ENCODE measurements around the gene MSLN. TPM values are rescaled to one million over a fixed set of nuclear protein-coding genes. Genes with fewer than 3 reads are reported as not detected.
"Not testable (repeated sequence)": the region's sequence is repeated elsewhere in the genome, so short reads cannot be mapped to it uniquely, and the experiment has no call there.

Gene MSLN
- total RNA-seq, 2 experiments from 2014 or later = not detected

- CTCF ChIA-PET = interaction anchor here (1.1 to 5.2 kb wide), 5 partner anchors 12 to 29 kb away, joined by 3 to 17 read pairs (median 6); partner anchors contain the start of genes ANTKMT and METRN
- POLR2A ChIA-PET = interaction anchor here (0.7 kb wide), 1 partner anchor 11 kb away, joined by 3 read pairs; no protein-coding TSS in a partner anchor
Measured at GRCh38 chr16:741986-742629, 18.4 kb upstream of the MSLN start.

GRCh38 chr16:742894-743293, 17.6 kb upstream of the MSLN start:
- CTCF ChIA-PET = interaction anchor here (0.8 to 5.2 kb wide), 4 partner anchors 23 to 47 kb away, joined by 3 to 17 read pairs (median 6); no protein-coding TSS in a partner anchor
- POLR2A ChIA-PET = not testable (repeated sequence)

- ChIA-PET POLR2A (interaction anchor here (0.6 kb wide), 1 partner anchor 974 kb away, joined by 3 read pairs; no protein-coding TSS in a partner anchor), CTCF (interaction anchor here (0.7 to 5.2 kb wide), 8 partner anchors 8 to 1041 kb away, joined by 3 to 17 read pairs (median 3); no protein-coding TSS in a partner anchor)
Measured at GRCh38 chr16:743794-744500, 16.6 kb upstream of the MSLN start.

GRCh38 chr16:745739-746138, 14.8 kb upstream of the MSLN start:
- ChIA-PET POLR2A (no interaction called here), CTCF (interaction anchor here (0.6 kb wide), 2 partner anchors 9 to 312 kb away, joined by 3 read pairs; no protein-coding TSS in a partner anchor)

- CTCF ChIA-PET = no interaction called here
Measured at GRCh38 chr16:746637-747036, 13.9 kb upstream of the MSLN start.

GRCh38 chr16:747978-748746, 12.4 kb upstream of the MSLN start:
- CTCF ChIA-PET = no interaction called here
- POLR2A ChIA-PET = no interaction called here

More at GRCh38 chr16:746637-747036, 13.9 kb upstream of the MSLN start:
- POLR2A ChIA-PET = no interaction called here

GRCh38 chr16:749010-749409, 11.5 kb upstream of the MSLN start:
- CTCF ChIA-PET = no interaction called here
- POLR2A ChIA-PET = no interaction called here

GRCh38 chr16:750485-750884, 10.0 kb upstream of the MSLN start:
- CTCF ChIA-PET = interaction anchor here (0.6 to 1.4 kb wide), 2 partner anchors 39 to 87 kb away, joined by 3 to 6 read pairs; no protein-coding TSS in a partner anchor
- POLR2A ChIA-PET = no interaction called here

- POLR2A ChIA-PET = no interaction called here
- CTCF ChIA-PET = interaction anchor here (1.4 kb wide), 1 partner anchor 39 kb away, joined by 6 read pairs; no protein-coding TSS in a partner anchor
Measured at GRCh38 chr16:751152-752006, 9.2 kb upstream of the MSLN start.

GRCh38 chr16:752007-752312, 8.6 kb upstream of the MSLN start:
- ChIA-PET CTCF (no interaction called here), POLR2A (no interaction called here)

GRCh38 chr16:754121-754607, 6.4 kb upstream of the MSLN start:
- CTCF ChIA-PET = interaction anchor here (0.7 kb wide), 2 partner anchors 138 to 709 kb away, joined by 3 to 6 read pairs; no protein-coding TSS in a partner anchor
- POLR2A ChIA-PET = not testable (repeated sequence)

GRCh38 chr16:754656-755055, 5.9 kb upstream of the MSLN start:
- POLR2A ChIA-PET = no interaction called here
- CTCF ChIA-PET = no interaction called here

- POLR2A ChIA-PET = no interaction called here
- CTCF ChIA-PET = interaction anchor here (0.6 to 1.0 kb wide), 2 partner anchors 35 to 441 kb away, joined by 3 read pairs; no protein-coding TSS in a partner anchor
Measured at GRCh38 chr16:756428-756827, 4.1 kb upstream of the MSLN start.

GRCh38 chr16:759110-759910, 1.2 kb upstream of the MSLN start:
- POLR2A ChIA-PET = no interaction called here
- CTCF ChIA-PET = interaction anchor here (1.1 kb wide), 1 partner anchor 15 kb away, joined by 3 read pairs; no protein-coding TSS in a partner anchor

- ChIA-PET CTCF (interaction anchor here (1.1 kb wide), 1 partner anchor 16 kb away, joined by 3 read pairs; no protein-coding TSS in a partner anchor), POLR2A (no interaction called here)
Measured at GRCh38 chr16:760065-760464, 469 bp upstream of the MSLN start.

- CTCF ChIA-PET = interaction anchor here (0.6 to 1.3 kb wide), 3 partner anchors 17 to 295 kb away, joined by 3 to 4 read pairs (median 3); no protein-coding TSS in a partner anchor
- POLR2A ChIA-PET = no interaction called here
Measured at GRCh38 chr16:761625-762513, 1.3 kb downstream of the MSLN start.
